ENCODE measurements around the gene AQP11.
A peak's percentile ranks its signal among the peaks of the same experiment; 100 is the strongest.

Gene AQP11

DNA sequence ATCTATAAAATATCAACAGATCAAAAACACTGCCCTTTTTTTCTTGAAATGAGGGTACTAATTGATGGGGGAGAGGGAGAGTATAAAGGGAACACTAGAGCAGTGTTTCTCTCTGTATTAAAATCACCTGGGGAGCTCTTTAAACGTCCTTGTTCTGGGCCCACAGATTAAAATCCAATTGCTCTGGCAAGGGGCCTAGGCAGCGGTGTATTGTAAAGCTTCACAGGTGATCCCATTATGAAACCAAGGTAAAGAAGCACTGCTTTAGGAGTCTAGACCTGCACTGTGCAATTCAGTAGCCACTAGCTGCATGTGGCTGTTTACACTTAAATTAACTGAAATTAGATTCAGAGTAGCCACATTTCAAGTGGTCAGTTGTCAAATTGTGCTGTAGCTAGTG, 3.0 kb downstream of the AQP11 start:
- H3K9me3 ChIP-seq (ENCODE audit: control insufficient read depth in 2 of 2, low read length in 2 of 2), result no peaks in the 10 kb centered on the region
- H3K36me3 ChIP-seq (ENCODE audit: control insufficient read depth in 2 of 2, insufficient read depth in 2 of 2, low read length in 2 of 2), result no peaks in the 10 kb centered on the region
- no peaks in the 10 kb centered on the region for H3K27me3 ChIP-seq (ENCODE audit: control insufficient read depth in 2 of 2, insufficient read depth in 2 of 2, low read length in 2 of 2)
- no peak overlapping the region for H3K27ac ChIP-seq (ENCODE audit: low read depth in 2 of 2, low read length in 2 of 2)
- H3K9ac ChIP-seq (ENCODE audit: low read depth in 1 of 2, low read length in 2 of 2), result no peak overlapping the region
- no peak overlapping the region for H3K4me3 ChIP-seq (ENCODE audit: low read length in 2 of 2)
- H3K4me1 ChIP-seq (ENCODE audit: control insufficient read depth in 2 of 2, insufficient read depth in 2 of 2, low read length in 2 of 2), result peaks cover 9% of the 10 kb centered on the region in 2 donors

DNA sequence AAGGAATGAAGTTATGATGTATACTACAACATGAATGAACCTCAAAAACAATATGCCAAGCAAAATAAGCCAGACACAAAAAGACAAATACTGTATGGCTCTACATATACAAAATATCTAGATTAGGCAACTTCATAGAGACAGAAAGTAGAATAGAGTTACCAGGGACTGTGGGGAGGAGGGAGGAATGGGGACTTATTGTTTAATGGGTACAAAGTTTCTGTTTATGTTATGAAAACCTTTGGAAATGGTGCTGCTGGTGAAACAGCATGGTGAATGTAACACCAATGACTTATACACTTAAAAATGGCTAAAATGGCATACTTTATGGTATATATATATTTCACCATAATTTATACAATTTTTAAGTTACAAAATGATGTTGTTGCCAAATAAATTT, 4.1 kb downstream of the AQP11 start:
- Histone ChIP-seq H3K36me3 (ENCODE audit: control insufficient read depth in 2 of 2, insufficient read depth in 2 of 2, low read length in 2 of 2) (no peaks in the 10 kb centered on the region), H3K9me3 (ENCODE audit: control insufficient read depth in 2 of 2, low read length in 2 of 2) (no peaks in the 10 kb centered on the region), H3K4me1 (ENCODE audit: control insufficient read depth in 2 of 2, insufficient read depth in 2 of 2, low read length in 2 of 2) (peaks cover 7 to 9% of the 10 kb centered on the region in 2 donors), H3K27ac (ENCODE audit: low read depth in 2 of 2, low read length in 2 of 2) (no peak overlapping the region), H3K9ac (ENCODE audit: low read depth in 1 of 2, low read length in 2 of 2) (no peak overlapping the region), H3K27me3 (ENCODE audit: control insufficient read depth in 2 of 2, insufficient read depth in 2 of 2, low read length in 2 of 2) (no peaks in the 10 kb centered on the region), H3K4me3 (ENCODE audit: low read length in 2 of 2) (no peak overlapping the region)

DNA sequence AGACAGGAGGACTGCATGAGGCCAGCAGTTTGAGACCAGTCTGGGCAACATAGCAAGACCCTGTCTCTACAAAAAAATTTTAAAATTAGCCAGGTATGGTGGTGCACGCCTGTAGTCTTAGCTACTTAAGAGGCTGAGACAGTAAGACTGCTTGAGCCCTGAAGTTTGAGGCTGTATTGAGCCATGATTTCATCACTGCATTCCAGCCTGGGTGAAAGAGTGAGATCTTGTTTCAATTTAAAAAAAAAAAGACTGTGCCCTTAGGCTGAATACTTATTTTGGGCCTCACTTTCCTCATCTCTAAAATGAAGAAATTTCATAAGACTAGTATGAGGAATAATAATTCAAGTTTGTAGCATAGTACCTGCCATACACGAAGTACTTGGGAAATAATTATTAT, 6.9 kb downstream of the AQP11 start:
- peaks cover 1 to 2% of the 10 kb centered on the region in 2 donors for H3K4me1 ChIP-seq (ENCODE audit: control insufficient read depth in 2 of 2, insufficient read depth in 2 of 2, low read length in 2 of 2)
- H3K36me3 ChIP-seq (ENCODE audit: control insufficient read depth in 2 of 2, insufficient read depth in 2 of 2, low read length in 2 of 2), result no peaks in the 10 kb centered on the region

DNA sequence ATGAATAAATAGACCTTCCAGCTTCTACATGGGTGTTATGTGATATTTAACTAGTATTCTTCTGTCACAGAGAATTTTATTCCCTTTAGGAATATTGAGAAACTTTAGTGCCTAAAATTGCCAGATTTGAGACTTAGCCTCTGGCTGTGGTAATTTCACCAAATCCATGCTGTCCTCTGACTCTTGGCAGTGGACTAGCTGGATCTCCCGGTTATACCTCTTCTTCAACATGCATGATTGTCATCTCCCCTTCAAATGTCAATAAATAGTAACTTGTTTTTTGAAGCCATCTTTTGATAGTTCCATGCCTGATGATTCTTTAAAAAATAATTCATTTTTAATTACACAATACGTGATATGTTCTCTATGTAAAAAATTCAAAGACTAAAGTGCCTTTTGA, 8.4 kb downstream of the AQP11 start:
- H3K9ac ChIP-seq (ENCODE audit: low read depth in 1 of 2, low read length in 2 of 2), result no peak overlapping the region
- H3K27ac ChIP-seq (ENCODE audit: low read depth in 2 of 2, low read length in 2 of 2), result no peak overlapping the region
- no peak overlapping the region for H3K4me3 ChIP-seq (ENCODE audit: low read length in 2 of 2)
- no peaks in the 10 kb centered on the region for H3K36me3 ChIP-seq (ENCODE audit: control insufficient read depth in 2 of 2, insufficient read depth in 2 of 2, low read length in 2 of 2)
- H3K4me1 ChIP-seq (ENCODE audit: control insufficient read depth in 2 of 2, insufficient read depth in 2 of 2, low read length in 2 of 2), result peaks cover 4 to 13% of the 10 kb centered on the region in 2 donors
- no peaks in the 10 kb centered on the region for H3K27me3 ChIP-seq (ENCODE audit: control insufficient read depth in 2 of 2, insufficient read depth in 2 of 2, low read length in 2 of 2)
- no peaks in the 10 kb centered on the region for H3K9me3 ChIP-seq (ENCODE audit: control insufficient read depth in 2 of 2, low read length in 2 of 2)

More for the DNA sequence above, 6.9 kb downstream of the AQP11 start:
- H3K27me3 ChIP-seq (ENCODE audit: control insufficient read depth in 2 of 2, insufficient read depth in 2 of 2, low read length in 2 of 2), result no peaks in the 10 kb centered on the region
- H3K4me3 ChIP-seq (ENCODE audit: low read length in 2 of 2), result no peak overlapping the region
- H3K9me3 ChIP-seq (ENCODE audit: control insufficient read depth in 2 of 2, low read length in 2 of 2), result no peaks in the 10 kb centered on the region
- no peak overlapping the region for H3K27ac ChIP-seq (ENCODE audit: low read depth in 2 of 2, low read length in 2 of 2)
- no peak overlapping the region for H3K9ac ChIP-seq (ENCODE audit: low read depth in 1 of 2, low read length in 2 of 2)

DNA sequence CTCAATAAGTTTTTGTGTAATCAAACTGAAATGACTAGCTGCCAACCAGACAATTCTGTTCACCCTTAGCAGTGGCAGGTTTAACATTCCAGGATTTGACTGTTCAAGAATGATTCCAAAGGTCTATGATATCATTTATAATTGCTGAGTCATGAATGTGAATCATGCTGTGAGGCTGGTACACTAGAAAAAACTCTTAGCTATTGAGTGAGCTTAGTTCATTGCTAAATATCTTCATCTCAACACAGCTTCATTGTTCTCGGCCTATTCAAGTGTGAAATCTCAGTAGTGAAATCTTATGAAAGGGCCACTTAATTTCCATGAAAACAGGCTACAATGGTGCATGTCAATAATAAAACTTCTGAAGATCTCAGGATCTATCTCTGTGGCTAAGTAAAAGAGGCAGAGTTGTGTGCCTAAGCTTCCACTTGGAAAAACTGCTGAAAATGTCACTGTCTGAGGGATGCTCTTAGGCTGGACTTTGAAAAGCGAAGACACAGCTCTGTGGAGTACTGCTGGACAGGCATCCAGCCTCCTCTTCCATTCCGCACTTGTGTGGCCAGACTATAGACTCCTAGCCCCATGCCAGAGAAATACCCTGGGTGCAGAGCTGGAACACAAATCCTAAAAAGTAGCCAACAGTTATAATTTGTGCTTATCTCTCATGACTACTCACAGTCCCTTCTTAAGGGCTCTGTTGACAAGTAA, 12.8 kb downstream of the AQP11 start:
- peak overlapping the region; percentile 4 to 49 for H3K27ac ChIP-seq (ENCODE audit: low read depth in 2 of 2, low read length in 2 of 2)
- no peak overlapping the region for H3K9ac ChIP-seq (ENCODE audit: low read depth in 1 of 2, low read length in 2 of 2)

DNA sequence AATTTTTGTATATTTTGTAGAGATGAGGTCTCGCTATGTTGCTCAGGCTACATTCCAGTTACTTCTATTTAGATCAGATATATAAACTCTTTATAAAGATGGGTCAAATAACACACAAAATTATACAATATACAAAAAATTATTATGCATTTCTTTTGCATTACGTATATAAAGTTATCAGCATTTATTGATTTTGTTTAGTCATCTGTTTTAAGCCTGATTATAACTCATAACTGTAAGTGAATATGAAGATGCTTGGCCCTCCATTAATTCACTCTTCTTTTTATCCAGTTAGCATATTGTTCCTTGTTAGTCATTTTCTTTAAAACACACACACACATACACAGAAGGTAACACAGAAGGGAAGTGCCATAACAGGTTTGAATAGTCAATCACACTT, 14.5 kb downstream of the AQP11 start:
- H3K4me3 ChIP-seq (ENCODE audit: low read length in 2 of 2), result no peak overlapping the region
- peaks cover 4 to 7% of the 10 kb centered on the region in 2 donors for H3K36me3 ChIP-seq (ENCODE audit: control insufficient read depth in 2 of 2, insufficient read depth in 2 of 2, low read length in 2 of 2)
- H3K9ac ChIP-seq (ENCODE audit: low read depth in 1 of 2, low read length in 2 of 2), result no peak overlapping the region
- peaks cover 4 to 13% of the 10 kb centered on the region in 2 donors for H3K4me1 ChIP-seq (ENCODE audit: control insufficient read depth in 2 of 2, insufficient read depth in 2 of 2, low read length in 2 of 2)
- H3K27ac ChIP-seq (ENCODE audit: low read depth in 2 of 2, low read length in 2 of 2), result no peak overlapping the region
- no peaks in the 10 kb centered on the region for H3K9me3 ChIP-seq (ENCODE audit: control insufficient read depth in 2 of 2, low read length in 2 of 2)
- no peaks in the 10 kb centered on the region for H3K27me3 ChIP-seq (ENCODE audit: control insufficient read depth in 2 of 2, insufficient read depth in 2 of 2, low read length in 2 of 2)

More for the DNA sequence above, 12.8 kb downstream of the AQP11 start:
- Histone ChIP-seq H3K4me3 (ENCODE audit: low read length in 2 of 2) (no peak overlapping the region), H3K4me1 (ENCODE audit: control insufficient read depth in 2 of 2, insufficient read depth in 2 of 2, low read length in 2 of 2) (peaks cover 4 to 13% of the 10 kb centered on the region in 2 donors), H3K9me3 (ENCODE audit: control insufficient read depth in 2 of 2, low read length in 2 of 2) (no peaks in the 10 kb centered on the region), H3K27me3 (ENCODE audit: control insufficient read depth in 2 of 2, insufficient read depth in 2 of 2, low read length in 2 of 2) (no peaks in the 10 kb centered on the region), H3K36me3 (ENCODE audit: control insufficient read depth in 2 of 2, insufficient read depth in 2 of 2, low read length in 2 of 2) (peaks cover 4 to 7% of the 10 kb centered on the region in 2 donors)

DNA sequence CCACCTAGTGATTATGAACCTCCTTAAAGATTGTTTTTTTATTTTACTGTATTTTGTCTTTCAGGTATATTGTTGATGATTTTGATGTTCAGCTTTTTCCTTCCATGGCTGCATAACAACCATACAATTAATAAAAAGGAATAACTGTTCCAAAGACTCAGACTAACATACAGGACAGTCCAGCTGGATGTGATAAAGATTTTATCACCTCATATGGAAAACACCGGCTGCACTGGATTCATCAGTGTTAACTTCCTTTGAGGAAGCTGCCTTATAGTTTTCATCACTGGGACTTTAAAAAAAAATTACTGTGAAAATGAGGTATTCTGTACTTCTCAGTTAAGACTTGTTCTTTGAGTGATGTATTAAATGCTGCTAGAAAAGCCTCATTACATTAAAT, 19.5 kb downstream of the AQP11 start:
- Histone ChIP-seq H3K27ac (ENCODE audit: low read depth in 2 of 2, low read length in 2 of 2) (no peak overlapping the region), H3K4me1 (ENCODE audit: control insufficient read depth in 2 of 2, insufficient read depth in 2 of 2, low read length in 2 of 2) (no peaks in the 10 kb centered on the region), H3K9ac (ENCODE audit: low read depth in 1 of 2, low read length in 2 of 2) (no peak overlapping the region), H3K9me3 (ENCODE audit: control insufficient read depth in 2 of 2, low read length in 2 of 2) (no peaks in the 10 kb centered on the region), H3K27me3 (ENCODE audit: control insufficient read depth in 2 of 2, insufficient read depth in 2 of 2, low read length in 2 of 2) (no peaks in the 10 kb centered on the region), H3K4me3 (ENCODE audit: low read length in 2 of 2) (no peak overlapping the region), H3K36me3 (ENCODE audit: control insufficient read depth in 2 of 2, insufficient read depth in 2 of 2, low read length in 2 of 2) (peaks cover 6 to 16% of the 10 kb centered on the region in 2 donors)

DNA sequence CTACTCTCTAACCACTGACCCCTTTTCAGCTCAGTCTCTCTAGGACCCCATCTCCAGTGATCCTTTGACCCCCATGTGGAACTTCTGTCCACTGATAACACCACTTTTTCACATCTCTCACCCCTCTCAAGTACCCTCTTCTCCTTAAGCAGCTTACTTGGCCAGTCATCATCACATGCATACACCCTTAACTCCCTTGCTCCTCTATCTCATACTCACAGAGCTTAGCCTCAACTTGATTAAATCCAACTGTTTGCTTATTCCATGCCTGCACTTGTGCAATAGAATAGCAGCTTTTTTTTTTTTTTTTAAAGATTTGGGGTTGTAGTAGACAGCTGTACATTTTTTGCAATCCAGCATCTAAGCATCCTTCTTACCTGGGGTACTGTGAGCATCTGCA, 22.2 kb downstream of the AQP11 start:
- no peaks in the 10 kb centered on the region for H3K4me1 ChIP-seq (ENCODE audit: control insufficient read depth in 2 of 2, insufficient read depth in 2 of 2, low read length in 2 of 2)
- H3K4me3 ChIP-seq (ENCODE audit: low read length in 2 of 2), result no peak overlapping the region
- H3K27ac ChIP-seq (ENCODE audit: low read depth in 2 of 2, low read length in 2 of 2), result no peak overlapping the region
- H3K36me3 ChIP-seq (ENCODE audit: control insufficient read depth in 2 of 2, insufficient read depth in 2 of 2, low read length in 2 of 2), result peaks cover 21 to 22% of the 10 kb centered on the region in 2 donors
- H3K9me3 ChIP-seq (ENCODE audit: control insufficient read depth in 2 of 2, low read length in 2 of 2), result no peaks in the 10 kb centered on the region
- H3K27me3 ChIP-seq (ENCODE audit: control insufficient read depth in 2 of 2, insufficient read depth in 2 of 2, low read length in 2 of 2), result no peaks in the 10 kb centered on the region
- H3K9ac ChIP-seq (ENCODE audit: low read depth in 1 of 2, low read length in 2 of 2), result no peak overlapping the region

DNA sequence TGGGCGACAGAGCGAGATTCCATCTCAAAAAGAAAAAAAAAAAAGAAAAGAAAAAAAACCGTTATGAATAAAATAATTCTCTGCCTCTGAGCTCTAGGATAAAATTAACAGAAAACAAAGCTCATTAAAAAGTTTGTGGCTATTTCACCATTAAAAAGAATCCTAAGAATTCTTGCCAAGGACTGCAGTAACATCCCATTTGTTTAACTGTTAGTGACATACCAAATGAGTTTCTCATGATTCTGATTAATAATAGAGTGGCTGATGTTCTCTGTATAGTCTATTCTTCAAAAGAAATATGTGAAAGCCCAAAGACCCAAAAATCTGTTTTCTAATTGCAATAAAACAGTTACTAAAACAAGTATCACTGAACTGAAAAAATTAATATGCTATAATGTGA, 28.1 kb downstream of the AQP11 start:
- Histone ChIP-seq H3K4me3 (ENCODE audit: low read length in 2 of 2) (no peak overlapping the region), H3K4me1 (ENCODE audit: control insufficient read depth in 2 of 2, insufficient read depth in 2 of 2, low read length in 2 of 2) (no peaks in the 10 kb centered on the region), H3K27me3 (ENCODE audit: control insufficient read depth in 2 of 2, insufficient read depth in 2 of 2, low read length in 2 of 2) (no peaks in the 10 kb centered on the region), H3K9me3 (ENCODE audit: control insufficient read depth in 2 of 2, low read length in 2 of 2) (no peaks in the 10 kb centered on the region), H3K9ac (ENCODE audit: low read depth in 1 of 2, low read length in 2 of 2) (no peak overlapping the region), H3K36me3 (ENCODE audit: control insufficient read depth in 2 of 2, insufficient read depth in 2 of 2, low read length in 2 of 2) (peaks cover 31 to 47% of the 10 kb centered on the region in 2 donors), H3K27ac (ENCODE audit: low read depth in 2 of 2, low read length in 2 of 2) (no peak overlapping the region)

DNA sequence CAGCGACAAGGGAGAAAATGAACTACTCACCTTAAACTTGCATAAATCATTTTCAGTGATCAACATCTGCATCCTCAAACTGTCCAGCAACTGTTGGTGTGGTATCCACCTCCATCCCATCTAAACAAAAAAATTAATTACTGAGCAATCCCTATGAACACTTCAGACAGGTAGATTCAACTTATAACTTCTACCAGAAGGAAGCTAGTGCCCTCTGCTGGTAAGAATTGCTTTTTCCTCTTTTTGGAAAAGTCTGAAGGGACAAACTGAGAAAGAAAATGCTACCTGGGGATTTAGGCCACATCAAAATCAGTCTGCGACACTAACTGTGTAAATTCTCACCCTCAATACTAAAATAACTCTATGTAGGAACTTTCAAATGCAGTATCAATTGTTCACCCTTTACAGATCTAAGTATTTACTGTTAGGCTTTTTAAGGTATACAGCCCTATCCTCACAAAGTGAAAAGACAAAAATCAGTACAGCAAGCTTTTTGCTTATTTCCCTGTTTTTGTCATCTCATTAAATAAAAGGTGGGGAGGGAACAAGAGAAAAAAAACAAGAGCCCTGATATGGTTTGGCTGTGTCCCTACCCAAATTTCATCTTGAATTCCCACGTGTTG, 29.9 kb downstream of the AQP11 start:
- Histone ChIP-seq H3K27ac (ENCODE audit: low read depth in 2 of 2, low read length in 2 of 2) (no peak overlapping the region), H3K4me3 (ENCODE audit: low read length in 2 of 2) (no peak overlapping the region), H3K4me1 (ENCODE audit: control insufficient read depth in 2 of 2, insufficient read depth in 2 of 2, low read length in 2 of 2) (no peaks in the 10 kb centered on the region), H3K36me3 (ENCODE audit: control insufficient read depth in 2 of 2, insufficient read depth in 2 of 2, low read length in 2 of 2) (peaks cover 39 to 53% of the 10 kb centered on the region in 2 donors), H3K27me3 (ENCODE audit: control insufficient read depth in 2 of 2, insufficient read depth in 2 of 2, low read length in 2 of 2) (no peaks in the 10 kb centered on the region), H3K9ac (ENCODE audit: low read depth in 1 of 2, low read length in 2 of 2) (no peak overlapping the region), H3K9me3 (ENCODE audit: control insufficient read depth in 2 of 2, low read length in 2 of 2) (no peaks in the 10 kb centered on the region)

Measured in mucosa of rectum (tissue), 2 donors.